Left ventricle myocardium inferior (tissue), 1 donor: ENCODE measurements around the gene TMTC1. TPM values are rescaled to one million over a fixed set of nuclear protein-coding genes. Genes with fewer than 3 reads are reported as not detected.
A peak's percentile ranks its signal among the peaks of the same experiment; 100 is the strongest.

Source experiments
- DNase-seq: peaks from one replicate; pipeline ENCODE4 v3.0.0-alpha.2; 2020
- H3K27ac ChIP-seq: fragments of 200-600 bp; replicated peaks from 2 replicates; pipeline ENCODE4 v1.8.0; 2021
- H3K27me3 ChIP-seq: fragments of 200-600 bp; 2 replicates; pipeline ENCODE4 v1.8.0; 2021; ENCODE audit warnings: low read depth
- H3K36me3 ChIP-seq: fragments of 200-600 bp; 2 replicates; pipeline ENCODE4 v1.8.0; 2021
- H3K4me1 ChIP-seq: fragments of 200-600 bp; 2 replicates; pipeline ENCODE4 v1.8.0; 2021
- H3K4me3 ChIP-seq: fragments of 200-600 bp; 2 replicates; pipeline ENCODE4 v1.8.0; 2021; ENCODE audit warnings: mild to moderate bottlenecking, moderate library complexity
- H3K9me3 ChIP-seq: fragments of 200-600 bp; replicated peaks from 2 replicates; pipeline ENCODE4 v1.8.0; 2021
- CTCF ChIP-seq: fragments of 200-600 bp; IDR thresholded peaks from 2 replicates; pipeline ENCODE4 v1.8.0; 2021; ENCODE audit warnings: antibody characterized with exemption, mild to moderate bottlenecking, borderline replicate concordance
- intact Hi-C: fragments of 100-400 bp; cut with micrococcal nuclease; formaldehyde crosslinking; loops from one replicate; pipeline ENCODE4 v1.11.0; 2022
- total RNA-seq: library from RNA; stranded (reverse); fragmentation: NEBNext Ultra II Directional; extraction: Animal tissue kit (Norgen Biotek cat#: 25700); gene quantifications from one replicate; pipeline ENCODE4 v1.2.1, GENCODE V29; 2021
- donor health status: DM: no; HTN: yes; CAD: no; lungs with severe emphysema.

The TMTC1 gene
- total RNA-seq, 1 donor from 2014 or later = 38.4 TPM

GRCh38 chr12:29722164-29722563 lies 61.6 kb downstream of the TMTC1 start:
- TF ChIP-seq CTCF = no peak
- H3K4me3 ChIP-seq = no peak overlapping the region
- H3K9me3 ChIP-seq = no peaks in the 10 kb centered on the region
- H3K27ac ChIP-seq = peak overlapping the region; percentile 83
- peaks cover 5% of the 10 kb centered on the region for H3K36me3 ChIP-seq
- peaks cover 62% of the 10 kb centered on the region for H3K4me1 ChIP-seq
- DNase-seq = no peak
- no peaks in the 10 kb centered on the region for H3K27me3 ChIP-seq
- intact Hi-C loops = no loop called here

DNA sequence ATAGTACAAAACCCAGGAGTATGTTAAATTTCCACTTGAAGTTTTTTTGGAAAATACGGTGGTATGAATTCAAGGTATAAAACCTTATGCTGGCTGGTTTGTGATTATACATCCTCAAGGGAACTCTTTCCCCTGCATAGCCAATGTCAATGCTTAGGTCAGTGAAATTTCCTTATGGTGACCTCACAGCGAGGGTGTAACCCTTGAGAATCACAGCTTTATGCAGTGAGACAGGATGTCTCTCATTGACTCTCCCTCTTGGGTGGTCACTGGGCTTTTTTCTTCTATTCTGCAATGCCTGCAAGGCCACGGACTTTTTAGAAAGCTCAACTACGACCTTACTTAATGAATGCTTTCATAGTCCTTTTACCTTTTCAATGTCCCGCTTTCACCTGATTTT lies 64.4 kb downstream of the TMTC1 start:
- Histone ChIP-seq H3K4me3 (no peak overlapping the region), H3K27ac (peak overlapping the region; percentile 44), H3K4me1 (peaks cover 44% of the 10 kb centered on the region), H3K36me3 (peaks cover 5% of the 10 kb centered on the region), H3K27me3 (no peaks in the 10 kb centered on the region), H3K9me3 (no peaks in the 10 kb centered on the region)
- no peak for TF ChIP-seq CTCF
- no peak for DNase-seq
- intact Hi-C loops = no loop called here

DNA sequence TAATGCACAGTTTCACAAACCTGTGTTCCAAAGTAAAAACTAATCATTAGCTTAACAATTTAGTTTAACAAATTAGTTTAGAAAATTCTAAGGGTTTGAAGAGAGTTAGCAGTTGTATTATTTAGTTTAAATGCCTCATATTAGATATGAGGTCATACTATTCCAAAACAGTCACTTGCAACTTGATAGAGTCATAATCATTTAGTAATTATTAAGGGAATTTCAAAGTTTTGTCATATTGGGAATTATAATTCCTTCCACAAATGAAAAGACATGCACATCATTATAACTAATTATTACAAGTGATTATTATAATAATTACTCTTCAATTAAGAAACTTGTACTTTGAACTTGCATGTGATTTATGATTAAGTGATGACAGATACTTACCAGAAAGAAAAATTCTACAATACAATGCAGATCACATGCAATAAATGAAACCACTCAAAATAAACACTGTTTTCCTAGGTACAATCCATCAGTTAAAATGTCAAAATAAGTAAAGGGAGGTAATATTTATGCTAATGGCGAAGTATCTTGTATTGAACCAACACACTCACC lies 66.1 kb downstream of the TMTC1 start:
- Histone ChIP-seq H3K36me3 (no peaks in the 10 kb centered on the region), H3K9me3 (no peaks in the 10 kb centered on the region), H3K27me3 (no peaks in the 10 kb centered on the region), H3K4me3 (no peak overlapping the region), H3K27ac (no peak overlapping the region), H3K4me1 (peaks cover 57% of the 10 kb centered on the region)
- intact Hi-C loops = no loop called here
- TF ChIP-seq CTCF = no peak
- no peak for DNase-seq

GRCh38 chr12:29714966-29715365 lies 68.8 kb downstream of the TMTC1 start:
- Histone ChIP-seq H3K27me3 (no peaks in the 10 kb centered on the region), H3K4me1 (peaks cover 58% of the 10 kb centered on the region), H3K36me3 (no peaks in the 10 kb centered on the region), H3K27ac (peak overlapping the region; percentile 58), H3K4me3 (no peak overlapping the region), H3K9me3 (no peaks in the 10 kb centered on the region)
- DNase-seq = no peak
- no peak for TF ChIP-seq CTCF
- intact Hi-C loops = no loop called here

DNA sequence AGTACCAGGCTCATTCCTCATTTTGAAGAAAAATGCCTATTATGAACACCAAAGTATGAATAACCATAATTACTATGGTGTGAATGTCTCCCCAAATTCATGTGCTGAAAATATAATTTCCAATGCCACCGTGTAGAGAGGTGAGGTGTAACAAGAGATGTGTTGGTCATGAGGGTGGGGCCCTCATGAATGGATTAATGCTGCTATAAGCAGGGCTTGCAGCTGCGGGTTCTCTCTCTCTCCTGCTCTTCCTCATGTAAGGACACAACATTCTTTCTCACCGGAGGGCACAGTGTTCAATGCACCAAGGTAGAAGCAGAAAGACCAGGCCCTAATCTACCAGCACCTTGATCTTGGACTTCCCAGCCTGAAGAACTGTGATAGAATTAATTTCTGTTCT lies 70.0 kb downstream of the TMTC1 start:
- Histone ChIP-seq H3K36me3 (no peaks in the 10 kb centered on the region), H3K9me3 (no peaks in the 10 kb centered on the region), H3K4me1 (peaks cover 57% of the 10 kb centered on the region), H3K27me3 (no peaks in the 10 kb centered on the region), H3K27ac (peak overlapping the region; percentile 58), H3K4me3 (no peak overlapping the region)
- DNase-seq = no peak
- no peak for TF ChIP-seq CTCF
- intact Hi-C loops = no loop called here
